AG10803 (cell line): Measurements from ENCODE around the gene GJA4.

Experiments
- DNase-seq: peaks from one replicate; pipeline ENCODE4 v3.0.0; 2010; ENCODE audit warnings: low read depth
- H3K4me3 ChIP-seq: 2 replicates; pipeline ENCODE4 v1.5.1; 2011; ENCODE audit warnings: mild to moderate bottlenecking, low read length, control low read depth
- CTCF ChIP-seq: conservative IDR thresholded peaks from 2 replicates; pipeline ENCODE4 v1.5.1; 2011; ENCODE audit warnings: mild to moderate bottlenecking, low read length, control low read depth, inconsistent platforms

GJA4 gene

GRCh38 chr1:34759503-34760357 is 33.1 kb upstream of the GJA4 start, which contains the start of gene GJB4:
GJB4 (plus strand) TSS chr1:34759740; CDS start chr1:34761255, 1,515 bp downstream.
- TF ChIP-seq CTCF: no peak
- DNase-seq: no peak
- H3K4me3 ChIP-seq: no peak within 1 kb of the TSS

GRCh38 chr1:34761176-34761761 is 31.5 kb upstream of the GJA4 start:
- TF ChIP-seq CTCF: no peak
- DNase-seq: no peak
- H3K4me3 ChIP-seq: no peak overlapping the region

GRCh38 chr1:34761776-34762307 is 31.0 kb upstream of the GJA4 start:
- no peak for TF ChIP-seq CTCF
- no peak overlapping the region for H3K4me3 ChIP-seq
- no peak for DNase-seq

- no peak for TF ChIP-seq CTCF
- no peak overlapping the region for H3K4me3 ChIP-seq
- DNase-seq: no peak
These were observed 30.2 kb upstream of the GJA4 start for GRCh38 chr1:34762474-34763141.

GRCh38 chr1:34763142-34763781 is 29.5 kb upstream of the GJA4 start:
- TF ChIP-seq CTCF: no peak
- H3K4me3 ChIP-seq: no peak overlapping the region
- DNase-seq: peak; percentile 23

GRCh38 chr1:34768856-34769255 is 23.9 kb upstream of the GJA4 start:
- no peak overlapping the region for H3K4me3 ChIP-seq
- DNase-seq: no peak
- no peak for TF ChIP-seq CTCF
